Astrocyte (in vitro differentiated cells and primary cell): ENCODE results near the gene ZIC4. TPM values are rescaled to one million over a fixed set of nuclear protein-coding genes. Genes with fewer than 3 reads are reported as not detected.

ENCODE experiments used
- DNase-seq: peaks from one replicate; pipeline ENCODE4 v3.0.0-alpha.2; 2010; ENCODE audit warnings: low read depth
- FAIRE-seq: peaks from 2 replicates; lab custom pipeline; 2011; peaks lifted over from hg19 to GRCh38; lab: Jason Lieb, UNC
- H2AFZ ChIP-seq: 2 replicates; pipeline ENCODE4 v1.6.0; 2012; ENCODE audit warnings: low read depth, low read length, inconsistent platforms
- H3K27ac ChIP-seq: 2 replicates; pipeline ENCODE4 v1.5.1; 2011; ENCODE audit warnings: low read depth, low read length, inconsistent platforms
- H3K27me3 ChIP-seq: 2 replicates; pipeline ENCODE4 v1.6.0; 2011; ENCODE audit warnings: low read length, inconsistent platforms; ENCODE audit not compliant: insufficient read depth
- H3K36me3 ChIP-seq: 2 replicates; pipeline ENCODE4 v1.5.1; 2011; ENCODE audit warnings: low read length, inconsistent platforms; ENCODE audit not compliant: insufficient read depth
- H3K4me1 ChIP-seq: 2 replicates; pipeline ENCODE4 v1.5.1; 2011; ENCODE audit warnings: low read length, inconsistent platforms; ENCODE audit not compliant: insufficient read depth
- H3K4me2 ChIP-seq: 2 replicates; pipeline ENCODE4 v1.6.0; 2012; ENCODE audit warnings: low read length, inconsistent platforms
- H3K4me3 ChIP-seq: 2 replicates; pipeline ENCODE4 v1.5.1; 2011; ENCODE audit warnings: low read depth, mild to moderate bottlenecking, low read length, inconsistent platforms; ENCODE audit not compliant: insufficient read depth
- H3K79me2 ChIP-seq: 2 replicates; pipeline ENCODE4 v1.6.0; 2012; ENCODE audit warnings: mild to moderate bottlenecking, low read length, inconsistent platforms; ENCODE audit not compliant: insufficient read depth
- H3K9ac ChIP-seq: 2 replicates; pipeline ENCODE4 v1.6.0; 2012; ENCODE audit warnings: mild to moderate bottlenecking, low read length, inconsistent platforms
- H3K9me3 ChIP-seq: 2 replicates; pipeline ENCODE4 v1.5.1; 2012; ENCODE audit warnings: low read depth, mild to moderate bottlenecking, low read length, inconsistent platforms; ENCODE audit not compliant: insufficient read depth
- H4K20me1 ChIP-seq: 2 replicates; pipeline ENCODE4 v1.6.0; 2012; ENCODE audit warnings: low read length, inconsistent platforms; ENCODE audit not compliant: insufficient read depth
- H3K27ac Mint-ChIP-seq: one replicate; pipeline ENCODE4 v1.8.0; 2021; ENCODE audit warnings: mild to moderate bottlenecking, mixed read lengths; ENCODE audit not compliant: unreplicated experiment
- H3K27me3 Mint-ChIP-seq: one replicate; pipeline ENCODE4 v1.8.0; 2021; ENCODE audit warnings: low read depth, mixed read lengths; ENCODE audit not compliant: unreplicated experiment
- H3K36me3 Mint-ChIP-seq: one replicate; pipeline ENCODE4 v1.8.0; 2021; ENCODE audit warnings: low read depth, mixed read lengths; ENCODE audit not compliant: unreplicated experiment
- H3K4me1 Mint-ChIP-seq: one replicate; pipeline ENCODE4 v1.8.0; 2021; ENCODE audit warnings: low read depth, mixed read lengths; ENCODE audit not compliant: unreplicated experiment
- H3K4me3 Mint-ChIP-seq: one replicate; pipeline ENCODE4 v1.8.0; 2021; ENCODE audit warnings: mild to moderate bottlenecking, moderate library complexity, mixed read lengths; ENCODE audit not compliant: unreplicated experiment
- H3K9me3 Mint-ChIP-seq: one replicate; pipeline ENCODE4 v1.8.0; 2021; ENCODE audit warnings: mild to moderate bottlenecking, mixed read lengths; ENCODE audit not compliant: unreplicated experiment
- CTCF ChIP-seq: IDR thresholded peaks from 2 replicates; pipeline ENCODE4 v1.5.1; 2011; ENCODE audit warnings: low read depth, mild to moderate bottlenecking, inconsistent platforms, low read length, moderate library complexity; ENCODE audit not compliant: insufficient read depth
- EZH2 ChIP-seq: IDR thresholded peaks from 2 replicates; pipeline ENCODE4 v1.6.1; 2012; ENCODE audit warnings: mild to moderate bottlenecking, low read length, inconsistent platforms; ENCODE audit not compliant: insufficient read depth
- total RNA-seq: library from RNA; stranded (reverse); gene quantifications from 2 replicates; pipeline ENCODE4 v1.2.1, GENCODE V29; 2021

The ZIC4 gene
- total RNA-seq, 1 donor from 2014 or later, result not detected

- H2AFZ ChIP-seq, result no peak overlapping the region
- H3K4me2 ChIP-seq, result peak overlapping the region; percentile 88
- peak overlapping the region; percentile 31 for H3K27ac ChIP-seq
- no peak overlapping the region for H3K4me3 ChIP-seq
- H3K9ac ChIP-seq, result peak overlapping the region; percentile 82
- DNase-seq (no peak), FAIRE-seq (no peak)
- no peaks in the 10 kb centered on the region for H4K20me1 ChIP-seq
- H3K27ac Mint-ChIP-seq, result no peak overlapping the region
- H3K36me3 Mint-ChIP-seq, result no peaks in the 10 kb centered on the region
- H3K27me3 Mint-ChIP-seq, result peaks cover 88% of the 10 kb centered on the region
- H3K4me1 Mint-ChIP-seq, result peaks cover 4% of the 10 kb centered on the region
- TF ChIP-seq EZH2 (no peak), CTCF (no peak)
- H3K4me3 Mint-ChIP-seq, result no peak overlapping the region
- H3K9me3 Mint-ChIP-seq, result peaks cover 22% of the 10 kb centered on the region
- peaks cover 42% of the 10 kb centered on the region for H3K27me3 ChIP-seq
- H3K79me2 ChIP-seq, result peaks cover 68% of the 10 kb centered on the region
- peaks cover 42% of the 10 kb centered on the region for H3K4me1 ChIP-seq
- no peaks in the 10 kb centered on the region for H3K36me3 ChIP-seq
- H3K9me3 ChIP-seq, result no peaks in the 10 kb centered on the region
These were observed 914 bp downstream of the ZIC4 start for GRCh38 chr3:147405231-147406027.

GRCh38 chr3:147404800-147405230, 1.5 kb downstream of the ZIC4 start:
- DNase-seq (no peak), FAIRE-seq (no peak)
- Histone ChIP-seq H3K27me3 (peaks cover 42% of the 10 kb centered on the region), H3K4me3 (no peak overlapping the region), H3K4me1 (peaks cover 42% of the 10 kb centered on the region), H3K79me2 (peaks cover 68% of the 10 kb centered on the region), H3K9me3 (no peaks in the 10 kb centered on the region), H3K9ac (peak overlapping the region; percentile 82), H3K36me3 (no peaks in the 10 kb centered on the region), H3K4me2 (peak overlapping the region; percentile 88), H3K27ac (no peak overlapping the region), H2AFZ (no peak overlapping the region), H4K20me1 (no peaks in the 10 kb centered on the region)
- TF ChIP-seq EZH2 (no peak), CTCF (no peak)
- peaks cover 89% of the 10 kb centered on the region for H3K27me3 Mint-ChIP-seq
- peaks cover 4% of the 10 kb centered on the region for H3K4me1 Mint-ChIP-seq
- H3K9me3 Mint-ChIP-seq, result peaks cover 22% of the 10 kb centered on the region
- no peaks in the 10 kb centered on the region for H3K36me3 Mint-ChIP-seq
- H3K27ac Mint-ChIP-seq, result no peak overlapping the region
- no peak overlapping the region for H3K4me3 Mint-ChIP-seq
